Measurements from ENCODE around the gene SHISA6.
"Not testable (repeated sequence)": the region's sequence is repeated elsewhere in the genome, so short reads cannot be mapped to it uniquely, and the experiment has no call there.

- not testable (repeated sequence) for TF ChIP-seq CTCF, POLR2A (IDR thresholded peaks at IDR 0.05)
Measured at GRCh38 chr17:11316451-11316850, 75.4 kb downstream of the SHISA6 start.

Measured in thyroid gland (tissue), 4 donors.